Neural cell (in vitro differentiated cells): ENCODE results near the gene MED27.

ENCODE experiments used
- EZH2 ChIP-seq: fragments of 200-600, 300-800 bp; shearing (Covaris generic), sonication (generic); IDR thresholded peaks from 2 replicates; pipeline ENCODE4 v1.6.1; 2014; ENCODE audit warnings: antibody characterized with exemption, low read length, borderline replicate concordance, mild to moderate bottlenecking; ENCODE audit not compliant: insufficient read depth, poor library complexity, severe bottlenecking
- POLR2AphosphoS5 ChIP-seq: IDR thresholded peaks from 2 replicates; pipeline ENCODE4 v1.6.1; 2012
- TF ChIP-seq, protein P1 (sequence below): fragments of 450-650 bp; IDR thresholded peaks from 2 replicates; pipeline ENCODE4 v1.5.1; 2014; ENCODE audit warnings: antibody characterized with exemption, mild to moderate bottlenecking, moderate library complexity; ENCODE audit not compliant: poor library complexity, severe bottlenecking

- TF ChIP-seq EZH2, result no peak
- no peak for TF ChIP-seq POLR2AphosphoS5
- TF ChIP-seq, protein P1, sequence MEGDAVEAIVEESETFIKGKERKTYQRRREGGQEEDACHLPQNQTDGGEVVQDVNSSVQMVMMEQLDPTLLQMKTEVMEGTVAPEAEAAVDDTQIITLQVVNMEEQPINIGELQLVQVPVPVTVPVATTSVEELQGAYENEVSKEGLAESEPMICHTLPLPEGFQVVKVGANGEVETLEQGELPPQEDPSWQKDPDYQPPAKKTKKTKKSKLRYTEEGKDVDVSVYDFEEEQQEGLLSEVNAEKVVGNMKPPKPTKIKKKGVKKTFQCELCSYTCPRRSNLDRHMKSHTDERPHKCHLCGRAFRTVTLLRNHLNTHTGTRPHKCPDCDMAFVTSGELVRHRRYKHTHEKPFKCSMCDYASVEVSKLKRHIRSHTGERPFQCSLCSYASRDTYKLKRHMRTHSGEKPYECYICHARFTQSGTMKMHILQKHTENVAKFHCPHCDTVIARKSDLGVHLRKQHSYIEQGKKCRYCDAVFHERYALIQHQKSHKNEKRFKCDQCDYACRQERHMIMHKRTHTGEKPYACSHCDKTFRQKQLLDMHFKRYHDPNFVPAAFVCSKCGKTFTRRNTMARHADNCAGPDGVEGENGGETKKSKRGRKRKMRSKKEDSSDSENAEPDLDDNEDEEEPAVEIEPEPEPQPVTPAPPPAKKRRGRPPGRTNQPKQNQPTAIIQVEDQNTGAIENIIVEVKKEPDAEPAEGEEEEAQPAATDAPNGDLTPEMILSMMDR, result no peak
Measured at GRCh38 chr9:131925677-131926177, 153.9 kb downstream of the MED27 start.
